GM21576 (cell line): Measurements from ENCODE around the gene MPP2.
"Not testable (repeated sequence)": the region's sequence is repeated elsewhere in the genome, so short reads cannot be mapped to it uniquely, and the experiment has no call there.

Experiments used
- ATAC-seq: cut with Tn5 transposase; IDR thresholded peaks from one replicate; pipeline ENCODE4 v1.9.1; 2021; ENCODE audit warnings: mild to moderate bottlenecking, moderate library complexity; ENCODE audit not compliant: unreplicated experiment

The MPP2 gene

GRCh38 chr17:43877451-43878155, 29.7 kb downstream of the MPP2 start:
- ATAC-seq: no peak

GRCh38 chr17:43877031-43877430, 30.3 kb downstream of the MPP2 start:
- ATAC-seq: no peak

- no peak for ATAC-seq
Measured at GRCh38 chr17:43875476-43876147, 31.7 kb downstream of the MPP2 start.

GRCh38 chr17:43874293-43874692, 33.0 kb downstream of the MPP2 start:
- ATAC-seq: no peak

- no peak for ATAC-seq
Measured at GRCh38 chr17:43873815-43874214, 33.5 kb downstream of the MPP2 start.

- ATAC-seq: no peak
Measured at GRCh38 chr17:43873091-43873490, 34.2 kb downstream of the MPP2 start.

GRCh38 chr17:43871946-43872690, 35.2 kb downstream of the MPP2 start:
- no peak for ATAC-seq

- ATAC-seq: not testable (repeated sequence)
Measured at GRCh38 chr17:43869031-43869430, 38.3 kb downstream of the MPP2 start.

GRCh38 chr17:43868226-43868994, 38.9 kb downstream of the MPP2 start:
- ATAC-seq: no peak

GRCh38 chr17:43864161-43864984, 43.0 kb downstream of the MPP2 start:
- ATAC-seq: no peak

- ATAC-seq: no peak
Measured at GRCh38 chr17:43861960-43862359, 45.4 kb downstream of the MPP2 start.

- no peak for ATAC-seq
Measured at GRCh38 chr17:43860927-43861622, 46.3 kb downstream of the MPP2 start.

GRCh38 chr17:43860077-43860725, 47.1 kb downstream of the MPP2 start:
- no peak for ATAC-seq

- ATAC-seq: no peak
Measured at GRCh38 chr17:43857957-43858600, 49.3 kb downstream of the MPP2 start.

GRCh38 chr17:43857141-43857540, 50.2 kb downstream of the MPP2 start:
- no peak for ATAC-seq

- no peak for ATAC-seq
Measured at GRCh38 chr17:43856141-43856540, 51.2 kb downstream of the MPP2 start.

GRCh38 chr17:43855061-43855460, 52.3 kb downstream of the MPP2 start:
- ATAC-seq: no peak

- ATAC-seq: no peak
Measured at GRCh38 chr17:43854498-43854897, 52.8 kb downstream of the MPP2 start.

- no peak for ATAC-seq
Measured at GRCh38 chr17:43853546-43853945, 53.8 kb downstream of the MPP2 start.
